Suppressor macrophage treated with lipopolysaccharide for 1 hour (primary cell): ENCODE results near the gene NDFIP1.

Experiments
- DNase-seq, 3 donors: peaks; one replicate each; pipeline ENCODE4 v3.0.0-alpha.2; 2020 to 2022

NDFIP1 gene

DNA sequence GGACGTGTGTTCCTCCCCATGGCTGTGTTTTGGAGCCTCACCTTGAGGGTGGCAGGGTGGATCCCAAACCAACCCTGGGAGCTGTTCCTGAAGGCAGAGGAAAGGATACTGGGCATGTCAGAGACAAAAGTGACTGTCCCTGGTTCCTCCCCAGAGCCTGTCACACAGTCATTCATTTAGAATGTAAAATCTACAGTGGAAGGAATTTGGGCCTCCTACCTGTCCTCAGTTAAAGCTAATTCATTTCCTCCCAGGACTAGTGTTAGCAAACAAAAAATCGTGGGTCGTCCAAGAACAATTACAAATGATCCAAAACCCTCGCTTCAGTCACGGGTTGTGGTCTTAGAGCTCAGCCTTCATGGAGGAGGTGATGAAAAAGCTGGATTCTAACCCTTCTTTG, 83.2 kb downstream of the NDFIP1 start:
- DNase-seq = no peak

DNA sequence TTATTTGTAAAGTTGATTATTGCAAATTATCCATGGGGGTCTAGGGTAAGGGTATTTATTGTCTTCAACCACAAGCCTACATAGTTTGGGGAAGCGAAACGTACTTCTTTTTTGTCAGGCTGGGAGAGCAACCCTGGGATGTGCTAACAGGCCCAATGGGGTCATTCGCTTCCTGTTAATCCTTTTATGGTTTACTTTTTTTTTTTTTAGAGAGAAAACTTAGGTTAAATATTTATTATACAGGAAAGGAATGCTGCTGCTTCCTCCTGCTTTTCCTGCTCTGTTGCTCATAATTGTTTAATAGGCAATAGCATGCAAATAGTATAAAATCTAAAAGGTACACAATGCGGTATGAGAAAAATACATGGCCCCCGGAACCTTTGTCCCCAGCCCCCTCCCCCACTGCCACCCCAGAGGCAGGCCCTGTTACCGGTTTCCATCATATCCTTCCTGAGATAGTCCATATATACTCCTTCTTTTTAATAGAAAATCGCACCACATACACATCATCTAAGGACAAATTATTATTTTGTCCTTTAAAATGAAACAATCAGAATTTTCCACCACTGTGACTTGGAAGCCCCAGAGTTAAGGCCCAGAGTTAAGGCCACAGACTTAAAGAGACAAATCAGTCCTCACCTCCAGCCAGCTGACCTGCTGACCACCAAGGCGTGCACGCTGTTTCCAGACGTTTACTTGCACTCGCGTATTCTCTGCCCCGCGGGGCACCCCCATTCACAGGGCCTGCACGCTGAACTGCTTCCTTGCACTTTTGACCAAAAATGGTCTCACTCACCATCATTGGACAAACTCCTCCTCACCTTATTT, 83.9 kb downstream of the NDFIP1 start:
- peak; percentile 21 to 49 (median 23) for DNase-seq

DNA sequence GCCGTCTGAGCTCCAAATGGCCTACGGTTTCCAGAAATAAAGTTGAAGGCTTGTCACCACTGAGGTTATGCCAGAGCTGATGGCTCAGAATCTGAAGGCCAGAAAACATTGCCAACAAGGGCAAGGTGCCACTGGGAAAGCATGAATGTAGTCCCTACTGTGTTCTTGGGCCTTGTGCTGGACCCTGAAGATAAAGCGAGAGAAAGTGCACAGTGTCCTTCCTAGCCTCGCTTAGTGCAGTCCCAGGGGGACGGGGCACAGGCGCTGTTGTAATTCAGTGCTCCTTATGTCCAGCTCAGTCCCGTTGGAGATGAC, 84.5 kb downstream of the NDFIP1 start:
- no peak for DNase-seq

DNA sequence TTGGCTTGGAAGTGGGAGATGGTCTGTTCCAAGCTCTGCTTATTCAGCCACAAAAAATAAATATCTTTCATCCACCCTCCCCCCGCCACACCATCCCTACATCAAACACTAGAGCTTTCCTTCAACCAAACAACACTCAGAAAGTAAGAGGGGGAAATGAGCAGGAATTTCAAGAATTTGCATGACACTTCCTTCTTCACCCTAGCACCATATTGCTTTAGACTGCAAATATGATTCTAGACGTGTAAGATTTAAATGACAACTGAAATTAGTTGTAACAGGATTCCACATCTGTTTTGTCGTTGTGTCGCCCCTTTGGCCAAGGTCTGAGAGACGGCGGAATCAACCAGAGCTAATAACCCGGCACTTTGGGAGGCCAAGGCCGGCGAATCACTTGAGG, 88.5 kb downstream of the NDFIP1 start:
- DNase-seq = no peak

DNA sequence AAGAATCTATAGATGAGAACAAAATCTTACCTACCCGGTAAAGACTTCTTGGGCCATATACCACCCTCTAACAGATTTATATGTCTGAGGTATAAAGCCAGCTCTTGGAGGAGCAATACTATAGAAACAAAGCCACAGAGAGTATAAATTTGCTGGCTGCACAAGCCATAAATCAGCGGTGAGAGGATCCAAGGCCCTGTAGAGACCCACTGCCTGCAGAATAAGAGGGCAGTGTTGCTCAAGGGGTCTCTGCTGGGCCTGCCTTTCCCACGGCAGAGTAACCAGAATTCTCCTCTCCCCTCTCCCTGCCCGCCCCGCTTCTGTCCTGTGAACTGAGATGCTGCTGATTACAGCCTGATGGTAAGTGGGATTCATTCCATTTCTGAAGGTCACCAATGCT, 89.2 kb downstream of the NDFIP1 start:
- no peak for DNase-seq

DNA sequence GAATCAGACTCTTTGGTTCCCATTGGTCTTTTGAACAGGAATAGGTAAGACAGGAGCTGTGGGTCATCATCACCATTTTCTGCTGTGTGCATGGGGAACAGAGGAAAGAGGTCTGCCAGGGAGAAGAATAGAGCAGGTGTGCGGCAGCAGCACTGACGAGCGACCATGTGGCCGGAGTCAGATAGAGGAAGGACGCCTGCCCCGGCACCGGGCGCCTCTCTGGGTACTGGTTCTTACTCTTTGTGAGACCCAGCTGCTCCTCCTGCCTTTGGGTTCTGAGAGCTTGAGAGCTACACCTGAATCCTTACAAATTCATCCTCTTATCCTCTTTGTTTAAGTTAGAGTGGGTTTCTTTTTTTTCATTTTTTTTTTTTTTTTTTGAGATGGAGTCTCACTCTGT, 90.8 kb downstream of the NDFIP1 start:
- no peak for DNase-seq

DNA sequence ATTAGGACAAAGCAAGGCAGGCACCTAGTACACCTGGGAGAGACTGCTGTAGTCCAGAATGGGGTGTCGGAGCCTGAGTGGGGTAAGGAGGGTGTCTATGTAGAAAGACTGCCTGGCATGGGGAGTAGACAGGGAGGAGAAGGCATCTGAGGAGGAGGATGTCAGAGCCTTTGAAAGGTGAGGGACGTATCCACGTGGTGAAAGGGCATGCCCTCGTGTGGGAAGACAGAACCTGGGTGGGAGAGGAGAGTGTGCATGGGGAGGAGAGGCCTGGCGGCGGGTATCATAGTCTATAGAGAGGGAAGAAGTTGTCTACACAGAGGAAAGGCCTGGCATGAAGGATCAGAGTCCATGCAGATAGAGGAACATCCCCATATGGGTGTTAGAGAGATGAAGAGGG, 91.8 kb downstream of the NDFIP1 start:
- no peak for DNase-seq

DNA sequence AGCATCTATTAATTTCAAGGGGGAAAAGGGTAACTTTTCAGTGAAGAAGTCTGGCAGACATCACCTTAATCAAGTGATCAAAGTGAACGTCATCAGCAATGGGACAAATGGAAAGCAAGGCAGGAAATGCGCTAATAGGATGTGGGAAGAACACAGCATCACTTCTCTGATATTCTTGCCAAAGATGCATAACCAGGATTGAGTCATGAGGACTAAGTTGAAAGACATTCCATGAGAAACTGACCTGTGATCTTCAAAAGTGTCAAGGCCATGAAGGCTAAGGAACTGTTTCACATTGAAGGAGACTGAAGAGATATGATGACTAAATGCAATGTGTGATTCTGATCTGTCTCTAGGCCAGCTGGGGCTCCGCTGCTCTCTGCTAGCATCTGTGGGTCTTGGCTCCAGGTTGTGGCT, 92.9 kb downstream of the NDFIP1 start:
- DNase-seq = peak in 1 of 3 donors; percentile 25

DNA sequence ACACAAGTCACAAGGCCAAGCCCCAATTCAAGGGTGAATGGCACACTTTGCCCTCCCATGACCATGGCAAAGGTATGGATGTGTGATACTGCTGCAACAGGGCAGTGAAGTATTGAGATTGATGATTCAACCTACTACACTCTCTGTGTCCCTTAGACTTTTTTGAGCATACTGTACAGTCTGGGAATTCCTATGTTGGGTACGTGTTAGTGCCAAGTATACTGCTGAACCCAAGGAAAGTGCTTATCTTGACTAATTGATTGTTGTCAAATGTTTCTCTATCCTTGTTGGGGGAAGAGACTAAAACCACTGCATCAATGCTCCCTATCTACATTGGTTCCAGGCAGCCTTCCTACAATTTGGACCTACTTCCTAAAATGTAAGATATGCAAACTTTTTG, 93.7 kb downstream of the NDFIP1 start:
- no peak for DNase-seq
